Activated B cell treated with CpG ODN at 0.5 μM for 24 hours (primary cell): ENCODE results near the gene ALDH3B1. TPM values are rescaled to one million over a fixed set of nuclear protein-coding genes. Genes with fewer than 3 reads are reported as not detected.
A peak's percentile ranks its signal among the peaks of the same experiment; 100 is the strongest.

Source experiments
- ATAC-seq: fragments of 200-7000 bp; cut with Tn5 transposase; one replicate; pipeline ENCODE4 v1.10.0; 2021; ENCODE audit warnings: low read depth, mild to moderate bottlenecking, moderate library complexity
- CTCF ChIA-PET: fragments of 350-600 bp; sonication (Branson Sonifier 250); formaldehyde crosslinking; loops from one replicate; lab custom pipeline; 2021; ENCODE audit warnings: antibody characterized with exemption; lab: Charles Lee
- POLR2A ChIA-PET: fragments of 350-600 bp; sonication (Branson Sonifier 250); formaldehyde crosslinking; loops from one replicate; lab custom pipeline; 2021; ENCODE audit warnings: antibody characterized with exemption; lab: Charles Lee
- DNase-seq: peaks from one replicate; pipeline ENCODE4 v3.0.0; 2022
- H3K27ac Mint-ChIP-seq: one replicate; pipeline ENCODE4 v1.8.0; 2020; ENCODE audit warnings: mixed read lengths
- H3K27me3 Mint-ChIP-seq: one replicate; pipeline ENCODE4 v1.8.0; 2021; ENCODE audit warnings: mixed read lengths
- H3K36me3 Mint-ChIP-seq: one replicate; pipeline ENCODE4 v1.8.0; 2021; ENCODE audit warnings: low read depth, mixed read lengths
- H3K4me1 Mint-ChIP-seq: one replicate; pipeline ENCODE4 v1.8.0; 2021; ENCODE audit warnings: mixed read lengths
- H3K4me3 Mint-ChIP-seq: one replicate; pipeline ENCODE4 v1.8.0; 2020; ENCODE audit warnings: mild to moderate bottlenecking, mixed read lengths
- H3K9me3 Mint-ChIP-seq: one replicate; pipeline ENCODE4 v1.8.0; 2020; ENCODE audit warnings: mixed read lengths
- intact Hi-C: fragments of 100-400 bp; cut with micrococcal nuclease; formaldehyde crosslinking; loops from one replicate; pipeline ENCODE4 v1.15.1; 2024
- total RNA-seq: library from RNA; stranded (reverse); gene quantifications from 2 replicates; pipeline ENCODE4 v1.2.3, GENCODE V29; 2022
- TF ChIP-seq, protein P1 (sequence below): fragments of 200-600 bp; IDR thresholded peaks from one replicate; pipeline ENCODE4 v1.8.0; 2022; ENCODE audit warnings: antibody characterized with exemption, mild to moderate bottlenecking

ALDH3B1 gene
- total RNA-seq, 1 donor from 2014 or later: 0.53 TPM

DNA sequence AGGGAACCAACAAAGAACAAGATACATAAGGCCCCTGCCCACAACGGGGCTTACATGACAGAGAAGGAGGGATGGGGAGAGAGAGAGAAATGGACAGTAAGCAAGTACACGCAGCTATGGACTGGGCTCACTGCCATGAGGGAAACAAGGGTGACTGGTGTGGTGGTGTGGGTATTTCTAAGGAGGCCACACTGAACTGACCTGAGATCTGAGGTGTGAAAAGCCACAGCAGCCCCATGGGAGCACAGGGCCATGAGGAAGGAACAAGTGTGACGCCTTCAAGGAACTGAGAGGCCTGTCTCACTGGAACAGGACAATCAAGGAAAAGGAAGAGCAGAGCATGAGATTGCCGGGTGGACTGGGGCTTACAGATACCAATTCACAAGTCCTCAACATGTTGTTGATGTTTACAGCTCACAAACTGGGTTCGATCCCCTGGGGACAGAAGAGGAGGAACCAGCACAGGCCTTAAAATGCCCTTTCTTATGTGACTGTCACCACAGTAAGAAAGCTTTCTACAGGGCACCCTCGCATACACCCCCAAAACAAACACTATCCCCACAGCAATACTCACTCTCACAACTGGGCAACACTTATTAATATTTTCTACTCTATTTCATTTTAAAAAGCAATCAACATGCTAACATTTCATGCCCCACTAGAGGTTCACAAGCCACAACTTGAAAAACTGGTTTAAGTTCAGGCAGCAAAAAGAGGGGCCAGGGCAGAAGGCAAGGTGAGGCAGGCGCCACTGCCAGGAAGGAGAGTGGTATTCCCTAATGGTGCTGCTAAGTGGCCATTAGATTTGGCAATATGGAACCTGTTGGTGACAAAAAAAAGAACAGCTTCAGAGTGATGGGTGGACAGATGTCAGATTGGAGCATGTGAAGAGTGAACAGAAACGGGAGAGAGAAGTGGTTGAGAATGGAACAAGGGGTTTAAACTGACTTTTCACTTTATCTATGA is 67.8 kb downstream of the ALDH3B1 start:
- peak; percentile 42 for ATAC-seq
- TF ChIP-seq, protein P1, sequence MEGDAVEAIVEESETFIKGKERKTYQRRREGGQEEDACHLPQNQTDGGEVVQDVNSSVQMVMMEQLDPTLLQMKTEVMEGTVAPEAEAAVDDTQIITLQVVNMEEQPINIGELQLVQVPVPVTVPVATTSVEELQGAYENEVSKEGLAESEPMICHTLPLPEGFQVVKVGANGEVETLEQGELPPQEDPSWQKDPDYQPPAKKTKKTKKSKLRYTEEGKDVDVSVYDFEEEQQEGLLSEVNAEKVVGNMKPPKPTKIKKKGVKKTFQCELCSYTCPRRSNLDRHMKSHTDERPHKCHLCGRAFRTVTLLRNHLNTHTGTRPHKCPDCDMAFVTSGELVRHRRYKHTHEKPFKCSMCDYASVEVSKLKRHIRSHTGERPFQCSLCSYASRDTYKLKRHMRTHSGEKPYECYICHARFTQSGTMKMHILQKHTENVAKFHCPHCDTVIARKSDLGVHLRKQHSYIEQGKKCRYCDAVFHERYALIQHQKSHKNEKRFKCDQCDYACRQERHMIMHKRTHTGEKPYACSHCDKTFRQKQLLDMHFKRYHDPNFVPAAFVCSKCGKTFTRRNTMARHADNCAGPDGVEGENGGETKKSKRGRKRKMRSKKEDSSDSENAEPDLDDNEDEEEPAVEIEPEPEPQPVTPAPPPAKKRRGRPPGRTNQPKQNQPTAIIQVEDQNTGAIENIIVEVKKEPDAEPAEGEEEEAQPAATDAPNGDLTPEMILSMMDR: no peak
- Mint-ChIP-seq H3K36me3 (peaks cover 18% of the 10 kb centered on the region), H3K4me3 (no peak overlapping the region), H3K9me3 (no peaks in the 10 kb centered on the region), H3K27me3 (no peaks in the 10 kb centered on the region), H3K4me1 (peaks cover 14% of the 10 kb centered on the region), H3K27ac (no peak overlapping the region)
- intact Hi-C loops: no loop called here
- CTCF ChIA-PET: no interaction called here
- DNase-seq: no peak
- POLR2A ChIA-PET: no interaction called here

Other genes with a start within 250 kb of the ALDH3B1 start
- gene UNC93B1, start 6.2 kb upstream of the ALDH3B1 start, total RNA-seq: 117 and 133 TPM in 2 replicates
- gene NDUFS8, start 20.4 kb downstream of the ALDH3B1 start, total RNA-seq: 93.7 and 101 TPM in 2 replicates
- gene TCIRG1, start 28.7 kb downstream of the ALDH3B1 start, total RNA-seq: 209 and 227 TPM in 2 replicates
- gene CHKA, start 111.1 kb downstream of the ALDH3B1 start, total RNA-seq: 11.9 and 16.1 TPM in 2 replicates
- 60.2 and 68.3 TPM in 2 replicates for gene KMT5B, start 203.0 kb downstream of the ALDH3B1 start, total RNA-seq